ENCODE results near the gene XPNPEP3. TPM values are rescaled to one million over a fixed set of nuclear protein-coding genes. Genes with fewer than 3 reads are reported as not detected.

XPNPEP3 gene
- polyA plus RNA-seq, 1 donor (not counting 4 experiments of a cell fraction or from before 2014, with no cell fraction given) = 21.1 TPM

DNA sequence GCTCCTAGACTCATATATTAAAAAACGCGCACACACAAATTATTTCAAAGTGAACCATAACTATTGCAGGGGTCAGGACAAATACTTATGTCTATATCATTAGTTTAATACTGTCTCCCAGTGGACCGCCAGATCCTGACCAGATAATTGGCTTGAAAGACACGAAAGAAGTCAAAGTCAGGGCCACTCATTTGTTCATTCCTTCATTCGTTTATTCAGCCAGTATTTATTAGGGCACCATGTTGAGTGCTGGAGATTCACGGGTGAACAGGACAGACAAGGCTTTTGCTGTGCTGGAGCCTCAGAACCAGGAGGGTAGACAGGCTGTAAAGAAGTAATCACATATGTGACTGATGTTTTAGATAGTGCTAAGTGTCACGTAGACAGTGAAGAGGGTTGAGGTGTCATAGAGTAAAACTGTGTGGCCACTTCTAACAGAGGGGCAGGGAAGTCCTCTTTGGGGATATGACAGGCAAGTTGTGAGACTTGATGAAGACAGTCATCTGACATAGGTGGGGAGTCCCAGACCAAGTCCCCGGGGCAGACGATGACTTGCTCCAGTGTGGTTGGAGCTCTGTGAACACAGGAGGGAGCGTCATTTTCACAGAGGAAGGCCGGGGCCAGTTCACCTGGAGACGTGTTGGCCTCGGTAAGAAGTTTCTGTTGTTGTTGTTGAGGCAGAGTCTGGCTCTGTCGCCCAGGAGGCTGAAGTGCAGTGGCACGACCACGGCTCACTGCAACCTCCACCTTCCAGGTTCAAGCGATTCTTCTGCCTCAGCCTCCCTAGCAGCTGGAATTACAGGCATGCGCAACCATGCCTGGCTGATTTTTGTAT, 120.1 kb downstream of the XPNPEP3 start:
- Histone ChIP-seq H3K4me1 (ENCODE audit: control insufficient read depth, extremely low read depth, insufficient read depth, low read length) (no peaks in the 10 kb centered on the region), H3K79me2 (ENCODE audit: control insufficient read depth, insufficient read depth, low read length) (no peaks in the 10 kb centered on the region), H3K4me2 (ENCODE audit: control insufficient read depth, extremely low read depth, insufficient read depth, low read depth, low read length) (no peak overlapping the region), H4K20me1 (ENCODE audit: control insufficient read depth, extremely low read depth, insufficient read depth, low read length) (no peaks in the 10 kb centered on the region), H3K36me3 (ENCODE audit: control insufficient read depth in 2 of 2, extremely low read depth in 1 of 2, insufficient read depth in 2 of 2, low read length in 2 of 2) (peaks cover 5 to 6% of the 10 kb centered on the region in 2 experiments), H2AFZ (ENCODE audit: control insufficient read depth, low read length) (no peak overlapping the region), H3K4me3 (ENCODE audit: control insufficient read depth in 2 of 3, extremely low read depth in 1 of 3, insufficient read depth in 2 of 3, low read depth in 1 of 3, low read length in 3 of 3) (no peak overlapping the region), H3K27me3 (ENCODE audit: control insufficient read depth, extremely low read depth, insufficient read depth, low read length) (no peaks in the 10 kb centered on the region), H3K9me1 (ENCODE audit: control insufficient read depth, extremely low read depth, insufficient read depth, low read length) (no peaks in the 10 kb centered on the region), H3K9ac (ENCODE audit: control insufficient read depth, extremely low read depth, insufficient read depth, low read length) (no peak overlapping the region), H3K27ac (ENCODE audit: control insufficient read depth, insufficient read depth, low read length) (no peak overlapping the region), H3K9me3 (ENCODE audit: control insufficient read depth, low read depth, low read length) (no peaks in the 10 kb centered on the region)
- no peak for TF ChIP-seq EZH2 (IDR thresholded peaks at IDR 0.05; ENCODE audit: low read length)
- TF ChIP-seq, protein P1, sequence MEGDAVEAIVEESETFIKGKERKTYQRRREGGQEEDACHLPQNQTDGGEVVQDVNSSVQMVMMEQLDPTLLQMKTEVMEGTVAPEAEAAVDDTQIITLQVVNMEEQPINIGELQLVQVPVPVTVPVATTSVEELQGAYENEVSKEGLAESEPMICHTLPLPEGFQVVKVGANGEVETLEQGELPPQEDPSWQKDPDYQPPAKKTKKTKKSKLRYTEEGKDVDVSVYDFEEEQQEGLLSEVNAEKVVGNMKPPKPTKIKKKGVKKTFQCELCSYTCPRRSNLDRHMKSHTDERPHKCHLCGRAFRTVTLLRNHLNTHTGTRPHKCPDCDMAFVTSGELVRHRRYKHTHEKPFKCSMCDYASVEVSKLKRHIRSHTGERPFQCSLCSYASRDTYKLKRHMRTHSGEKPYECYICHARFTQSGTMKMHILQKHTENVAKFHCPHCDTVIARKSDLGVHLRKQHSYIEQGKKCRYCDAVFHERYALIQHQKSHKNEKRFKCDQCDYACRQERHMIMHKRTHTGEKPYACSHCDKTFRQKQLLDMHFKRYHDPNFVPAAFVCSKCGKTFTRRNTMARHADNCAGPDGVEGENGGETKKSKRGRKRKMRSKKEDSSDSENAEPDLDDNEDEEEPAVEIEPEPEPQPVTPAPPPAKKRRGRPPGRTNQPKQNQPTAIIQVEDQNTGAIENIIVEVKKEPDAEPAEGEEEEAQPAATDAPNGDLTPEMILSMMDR (optimal IDR thresholded peaks at IDR 0.05 in 1 of 3, IDR thresholded peaks at IDR 0.05 in 1 of 3, conservative IDR thresholded peaks at IDR 0.05 in 1 of 3; ENCODE audit: extremely low read depth in 1 of 3, insufficient read depth in 2 of 3, low read length in 3 of 3) = no peak
- DNase-seq (ENCODE audit: low read depth, low spot score) (no peak), FAIRE-seq (no peak)
- dilution Hi-C loops (cut with MboI; ENCODE audit: extremely low pct_ligation_motif_present, low sequenced_read_pairs) = no loop called here

DNA sequence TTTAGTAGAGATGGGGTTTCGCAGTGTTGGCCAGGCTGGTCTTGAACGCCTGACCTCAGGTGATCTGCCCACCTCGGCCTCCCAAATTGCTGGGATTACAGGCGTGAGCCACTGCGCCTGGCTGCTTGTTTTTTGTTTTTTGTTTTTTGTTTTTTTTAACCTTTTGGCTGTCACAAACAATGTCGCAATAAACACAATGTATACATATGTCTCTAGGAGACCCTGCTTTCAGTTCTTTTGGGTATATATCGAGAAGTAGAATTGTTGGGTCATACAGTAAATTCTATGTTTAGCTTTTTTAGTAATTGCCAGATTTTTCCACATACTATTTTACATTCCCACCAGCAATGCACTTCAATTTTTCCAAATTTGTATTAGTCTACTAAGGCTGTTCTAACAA, 122.2 kb downstream of the XPNPEP3 start:
- Histone ChIP-seq H3K9me3 (ENCODE audit: control insufficient read depth, low read depth, low read length) (no peaks in the 10 kb centered on the region), H3K4me2 (ENCODE audit: control insufficient read depth, extremely low read depth, insufficient read depth, low read depth, low read length) (no peak overlapping the region), H3K4me1 (ENCODE audit: control insufficient read depth, extremely low read depth, insufficient read depth, low read length) (no peaks in the 10 kb centered on the region), H3K79me2 (ENCODE audit: control insufficient read depth, insufficient read depth, low read length) (no peaks in the 10 kb centered on the region), H3K9me1 (ENCODE audit: control insufficient read depth, extremely low read depth, insufficient read depth, low read length) (no peaks in the 10 kb centered on the region), H3K27me3 (ENCODE audit: control insufficient read depth, extremely low read depth, insufficient read depth, low read length) (no peaks in the 10 kb centered on the region), H3K27ac (ENCODE audit: control insufficient read depth, insufficient read depth, low read length) (no peak overlapping the region), H4K20me1 (ENCODE audit: control insufficient read depth, extremely low read depth, insufficient read depth, low read length) (no peaks in the 10 kb centered on the region), H3K4me3 (ENCODE audit: control insufficient read depth in 2 of 3, extremely low read depth in 1 of 3, insufficient read depth in 2 of 3, low read depth in 1 of 3, low read length in 3 of 3) (no peak overlapping the region), H3K36me3 (ENCODE audit: control insufficient read depth in 2 of 2, extremely low read depth in 1 of 2, insufficient read depth in 2 of 2, low read length in 2 of 2) (no peaks in the 10 kb centered on the region), H3K9ac (ENCODE audit: control insufficient read depth, extremely low read depth, insufficient read depth, low read length) (no peak overlapping the region), H2AFZ (ENCODE audit: control insufficient read depth, low read length) (no peak overlapping the region)
- DNase-seq (ENCODE audit: low read depth, low spot score) (no peak), FAIRE-seq (no peak)
- dilution Hi-C loops (cut with MboI; ENCODE audit: extremely low pct_ligation_motif_present, low sequenced_read_pairs) = no loop called here
- TF ChIP-seq EZH2 (IDR thresholded peaks at IDR 0.05; ENCODE audit: low read length) = no peak
- TF ChIP-seq, protein P1 (optimal IDR thresholded peaks at IDR 0.05 in 1 of 3, IDR thresholded peaks at IDR 0.05 in 1 of 3, conservative IDR thresholded peaks at IDR 0.05 in 1 of 3; ENCODE audit: extremely low read depth in 1 of 3, insufficient read depth in 2 of 3, low read length in 3 of 3) = no peak

All from keratinocyte (primary cell).